ENCODE results near the gene CYB5B.

The CYB5B gene

GRCh38 chr16:69477546-69477945 lies 53.1 kb downstream of the CYB5B start:
- DNase-seq (ENCODE audit: low read depth), result no peak

GRCh38 chr16:69478685-69479084 lies 54.3 kb downstream of the CYB5B start:
- no peak for TF ChIP-seq CTCF (IDR thresholded peaks at IDR 0.05; ENCODE audit: low read depth, low read length, missing control alignments)
- DNase-seq (ENCODE audit: low read depth), result no peak
- no peak overlapping the region for H3K4me3 ChIP-seq (ENCODE audit: low read depth, low read length)

More at GRCh38 chr16:69477546-69477945, 53.1 kb downstream of the CYB5B start:
- H3K4me3 ChIP-seq (ENCODE audit: low read depth, low read length), result no peak overlapping the region
- no peak for TF ChIP-seq CTCF (IDR thresholded peaks at IDR 0.05; ENCODE audit: low read depth, low read length, missing control alignments)

GRCh38 chr16:69479775-69480174 lies 55.4 kb downstream of the CYB5B start:
- H3K4me3 ChIP-seq (ENCODE audit: low read depth, low read length), result no peak overlapping the region
- no peak for DNase-seq (ENCODE audit: low read depth)
- TF ChIP-seq CTCF (IDR thresholded peaks at IDR 0.05; ENCODE audit: low read depth, low read length, missing control alignments), result no peak

DNA sequence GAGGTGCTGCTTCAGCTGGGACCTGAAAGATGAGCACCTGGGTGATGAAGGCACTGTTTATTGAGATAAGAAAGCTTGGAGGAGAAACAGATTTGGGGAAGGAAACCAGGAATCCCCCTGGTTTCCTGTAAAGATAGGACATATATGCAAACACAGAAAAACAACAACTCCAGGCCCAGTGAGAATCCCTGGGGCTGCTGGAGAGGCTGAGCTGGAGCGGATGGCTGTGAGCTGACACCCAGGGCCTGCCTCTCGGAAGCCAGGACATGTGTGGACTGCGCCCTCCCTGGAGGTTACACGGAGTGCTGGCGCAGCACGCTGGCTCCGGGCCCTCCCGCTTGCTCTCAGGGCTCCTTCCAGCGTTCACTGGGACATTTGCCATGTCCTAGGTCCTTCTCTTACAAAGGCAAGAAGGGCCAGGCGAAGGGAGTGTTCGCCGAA lies 57.5 kb downstream of the CYB5B start:
- no peak for DNase-seq (ENCODE audit: low read depth)
- H3K4me3 ChIP-seq (ENCODE audit: low read depth, low read length), result no peak overlapping the region
- no peak for TF ChIP-seq CTCF (IDR thresholded peaks at IDR 0.05; ENCODE audit: low read depth, low read length, missing control alignments)

DNA sequence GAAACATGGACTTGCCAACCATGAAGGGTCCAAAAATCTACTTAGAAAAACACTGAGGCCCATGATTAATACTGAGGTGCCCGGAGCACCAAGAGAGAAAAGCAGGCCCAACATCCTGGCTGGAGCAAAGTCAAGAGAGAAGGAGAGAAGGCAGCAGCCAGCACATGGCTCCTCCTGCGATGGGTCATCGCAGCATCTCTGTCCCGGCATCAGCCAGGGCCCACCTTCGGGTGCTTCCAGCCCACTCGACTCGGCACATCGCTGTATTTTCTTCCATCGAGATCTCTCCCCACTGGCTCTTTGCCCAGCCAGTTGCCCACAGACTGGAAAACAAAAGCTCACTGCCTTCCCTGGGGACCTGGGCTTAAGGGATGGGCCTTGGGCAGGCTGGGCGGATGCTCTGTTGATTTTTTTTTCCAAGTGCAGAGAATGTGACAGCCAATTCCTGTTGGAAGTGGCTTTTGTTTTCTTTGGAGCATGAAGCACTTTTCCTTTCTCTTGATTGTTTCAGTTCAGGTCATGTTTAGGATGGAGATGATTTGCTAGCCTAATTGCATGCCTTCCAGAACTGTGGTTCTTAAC lies 58.1 kb downstream of the CYB5B start:
- DNase-seq (ENCODE audit: low read depth), result no peak
- H3K4me3 ChIP-seq (ENCODE audit: low read depth, low read length), result no peak overlapping the region

GRCh38 chr16:69483611-69484010 lies 59.2 kb downstream of the CYB5B start:
- no peak for DNase-seq (ENCODE audit: low read depth)
- no peak for TF ChIP-seq CTCF (IDR thresholded peaks at IDR 0.05; ENCODE audit: low read depth, low read length, missing control alignments)
- H3K4me3 ChIP-seq (ENCODE audit: low read depth, low read length), result no peak overlapping the region

More for the DNA sequence above, 58.1 kb downstream of the CYB5B start:
- TF ChIP-seq CTCF (IDR thresholded peaks at IDR 0.05; ENCODE audit: low read depth, low read length, missing control alignments), result no peak

DNA sequence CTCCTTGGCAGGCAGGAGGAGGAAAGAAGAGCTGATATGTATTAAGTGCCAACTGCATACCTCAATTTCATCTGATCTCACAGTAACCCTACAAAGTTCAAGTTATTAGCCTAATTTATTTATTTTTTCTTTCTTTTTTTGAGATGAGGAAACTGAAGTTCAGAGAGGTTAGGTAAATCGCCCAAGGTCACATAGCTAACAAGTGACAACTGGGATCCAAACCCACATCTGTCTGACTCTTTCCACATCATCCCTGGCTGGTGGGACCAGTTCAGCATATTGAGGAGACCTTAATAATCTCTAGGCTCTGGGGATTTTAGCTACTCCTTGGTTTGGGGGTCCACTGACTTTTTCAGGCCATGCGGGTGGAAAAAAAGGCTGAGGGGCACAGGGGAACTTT lies 60.9 kb downstream of the CYB5B start:
- no peak overlapping the region for H3K4me3 ChIP-seq (ENCODE audit: low read depth, low read length)
- DNase-seq (ENCODE audit: low read depth), result no peak
- no peak for TF ChIP-seq CTCF (IDR thresholded peaks at IDR 0.05; ENCODE audit: low read depth, low read length, missing control alignments)
